HepG2 (cell line): Measurements from ENCODE around the gene ZBED1.
"Not testable (repeated sequence)": the region's sequence is repeated elsewhere in the genome, so short reads cannot be mapped to it uniquely, and the experiment has no call there.

Experiments used
- CREB1 ChIP-seq, 2 experiments: fragments of 450-650 bp in 1 of 2; IDR thresholded peaks; 2 replicates each; pipeline ENCODE4 v1.6.1; 2016 to 2017; ENCODE audit warnings: control low read depth in 1 of 2, mild to moderate bottlenecking in 1 of 2, missing compliant biosample characterization in 1 of 2, missing genetic modification characterization in 1 of 2
- HNRNPL ChIP-seq: fragments of 200-400 bp; formaldehyde crosslinking; IDR thresholded peaks from 2 replicates; pipeline ENCODE4 v1.6.1; 2017; ENCODE audit warnings: mild to moderate bottlenecking, low read depth, low read length
- MTF2 ChIP-seq: sonication (generic); formaldehyde crosslinking; IDR thresholded peaks from 2 replicates; pipeline ENCODE4 v1.5.0; 2020; ENCODE audit warnings: missing genetic modification reagents, borderline replicate concordance
- NCOA2 ChIP-seq: sonication (generic); formaldehyde crosslinking; IDR thresholded peaks from 2 replicates; pipeline ENCODE4 v1.8.0; 2022; ENCODE audit warnings: inconsistent platforms
- SRSF9 ChIP-seq: fragments of 200-400 bp; formaldehyde crosslinking; IDR thresholded peaks from 2 replicates; pipeline ENCODE4 v1.6.1; 2018; ENCODE audit warnings: borderline replicate concordance, mild to moderate bottlenecking, low read depth, low read length; ENCODE audit not compliant: insufficient read depth, poor library complexity, severe bottlenecking
- TAF1 ChIP-seq: sonication (generic); formaldehyde crosslinking; IDR thresholded peaks from 2 replicates; pipeline ENCODE4 v1.4.0; 2020; ENCODE audit warnings: missing genetic modification reagents
- YY1 ChIP-seq: IDR thresholded peaks from 2 replicates; pipeline ENCODE4 v1.6.1; 2011; ENCODE audit warnings: low read length, low read depth, moderate library complexity, mild to moderate bottlenecking; ENCODE audit not compliant: insufficient read depth, insufficient replicate concordance
- ZNF564 ChIP-seq: sonication (generic); formaldehyde crosslinking; IDR thresholded peaks from 2 replicates; pipeline ENCODE4 v1.8.1; 2023; ENCODE audit warnings: mild to moderate bottlenecking, missing genetic modification reagents
- TF ChIP-seq, protein P1 (sequence below): sonication (generic); formaldehyde crosslinking; IDR thresholded peaks from 2 replicates; pipeline ENCODE4 v1.5.0; 2020; ENCODE audit warnings: mild to moderate bottlenecking, missing genetic modification reagents, moderate library complexity
- TF ChIP-seq, protein P2 (sequence below): sonication (generic); formaldehyde crosslinking; IDR thresholded peaks from 2 replicates; pipeline ENCODE4 v1.4.0; 2020; ENCODE audit warnings: missing genetic modification reagents
- TF ChIP-seq, protein P3 (sequence below): IDR thresholded peaks from 2 replicates; pipeline ENCODE4 v1.6.1; 2016; ENCODE audit warnings: low read depth, borderline replicate concordance
- TF ChIP-seq, protein P4 (sequence below): sonication (generic); formaldehyde crosslinking; IDR thresholded peaks from 2 replicates; pipeline ENCODE4 v1.4.0; 2020; ENCODE audit warnings: missing genetic modification reagents, mild to moderate bottlenecking, borderline replicate concordance
- TF ChIP-seq, protein P5 (sequence below): sonication (generic); formaldehyde crosslinking; IDR thresholded peaks from 2 replicates; pipeline ENCODE4 v1.5.0; 2020; ENCODE audit warnings: missing genetic modification reagents

DNA sequence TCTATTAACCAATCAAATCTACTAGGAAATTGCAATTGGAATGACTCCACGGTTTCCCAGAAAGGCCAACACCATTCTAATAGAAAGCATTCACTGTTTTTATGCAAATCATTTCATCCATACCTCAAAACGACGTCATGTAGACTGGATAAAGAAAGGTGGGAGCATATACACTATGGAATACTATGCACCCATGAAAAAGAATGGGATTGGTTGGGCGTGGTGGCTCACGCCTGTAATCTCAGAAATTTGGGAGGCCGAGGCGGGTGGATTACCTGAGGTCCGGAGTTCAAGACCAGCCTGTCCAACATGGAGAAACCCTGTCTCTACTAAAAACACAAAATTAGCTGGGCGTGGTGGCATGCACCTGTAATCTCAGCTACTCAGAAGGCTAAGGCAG lies 46.2 kb downstream of the ZBED1 start:
- TF ChIP-seq, protein P1, sequence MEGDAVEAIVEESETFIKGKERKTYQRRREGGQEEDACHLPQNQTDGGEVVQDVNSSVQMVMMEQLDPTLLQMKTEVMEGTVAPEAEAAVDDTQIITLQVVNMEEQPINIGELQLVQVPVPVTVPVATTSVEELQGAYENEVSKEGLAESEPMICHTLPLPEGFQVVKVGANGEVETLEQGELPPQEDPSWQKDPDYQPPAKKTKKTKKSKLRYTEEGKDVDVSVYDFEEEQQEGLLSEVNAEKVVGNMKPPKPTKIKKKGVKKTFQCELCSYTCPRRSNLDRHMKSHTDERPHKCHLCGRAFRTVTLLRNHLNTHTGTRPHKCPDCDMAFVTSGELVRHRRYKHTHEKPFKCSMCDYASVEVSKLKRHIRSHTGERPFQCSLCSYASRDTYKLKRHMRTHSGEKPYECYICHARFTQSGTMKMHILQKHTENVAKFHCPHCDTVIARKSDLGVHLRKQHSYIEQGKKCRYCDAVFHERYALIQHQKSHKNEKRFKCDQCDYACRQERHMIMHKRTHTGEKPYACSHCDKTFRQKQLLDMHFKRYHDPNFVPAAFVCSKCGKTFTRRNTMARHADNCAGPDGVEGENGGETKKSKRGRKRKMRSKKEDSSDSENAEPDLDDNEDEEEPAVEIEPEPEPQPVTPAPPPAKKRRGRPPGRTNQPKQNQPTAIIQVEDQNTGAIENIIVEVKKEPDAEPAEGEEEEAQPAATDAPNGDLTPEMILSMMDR (CRISPR knock-in tag): not testable (repeated sequence)
- not testable (repeated sequence) for TF ChIP-seq TAF1 (CRISPR knock-in tag); MTF2 (CRISPR knock-in tag); YY1; ZNF564 (CRISPR knock-in tag); HNRNPL; SRSF9; NCOA2 (CRISPR knock-in tag); CREB1 (IDR thresholded peaks at IDR 0.05); CREB1 (CRISPR knock-in tag; IDR thresholded peaks at IDR 0.05)
- TF ChIP-seq, protein P2, sequence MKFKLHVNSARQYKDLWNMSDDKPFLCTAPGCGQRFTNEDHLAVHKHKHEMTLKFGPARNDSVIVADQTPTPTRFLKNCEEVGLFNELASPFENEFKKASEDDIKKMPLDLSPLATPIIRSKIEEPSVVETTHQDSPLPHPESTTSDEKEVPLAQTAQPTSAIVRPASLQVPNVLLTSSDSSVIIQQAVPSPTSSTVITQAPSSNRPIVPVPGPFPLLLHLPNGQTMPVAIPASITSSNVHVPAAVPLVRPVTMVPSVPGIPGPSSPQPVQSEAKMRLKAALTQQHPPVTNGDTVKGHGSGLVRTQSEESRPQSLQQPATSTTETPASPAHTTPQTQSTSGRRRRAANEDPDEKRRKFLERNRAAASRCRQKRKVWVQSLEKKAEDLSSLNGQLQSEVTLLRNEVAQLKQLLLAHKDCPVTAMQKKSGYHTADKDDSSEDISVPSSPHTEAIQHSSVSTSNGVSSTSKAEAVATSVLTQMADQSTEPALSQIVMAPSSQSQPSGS (CRISPR knock-in tag): not testable (repeated sequence)
- TF ChIP-seq, protein P3, sequence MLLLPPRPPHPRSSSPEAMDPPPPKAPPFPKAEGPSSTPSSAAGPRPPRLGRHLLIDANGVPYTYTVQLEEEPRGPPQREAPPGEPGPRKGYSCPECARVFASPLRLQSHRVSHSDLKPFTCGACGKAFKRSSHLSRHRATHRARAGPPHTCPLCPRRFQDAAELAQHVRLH (CRISPR knock-in tag): not testable (repeated sequence)
- TF ChIP-seq, protein P4, sequence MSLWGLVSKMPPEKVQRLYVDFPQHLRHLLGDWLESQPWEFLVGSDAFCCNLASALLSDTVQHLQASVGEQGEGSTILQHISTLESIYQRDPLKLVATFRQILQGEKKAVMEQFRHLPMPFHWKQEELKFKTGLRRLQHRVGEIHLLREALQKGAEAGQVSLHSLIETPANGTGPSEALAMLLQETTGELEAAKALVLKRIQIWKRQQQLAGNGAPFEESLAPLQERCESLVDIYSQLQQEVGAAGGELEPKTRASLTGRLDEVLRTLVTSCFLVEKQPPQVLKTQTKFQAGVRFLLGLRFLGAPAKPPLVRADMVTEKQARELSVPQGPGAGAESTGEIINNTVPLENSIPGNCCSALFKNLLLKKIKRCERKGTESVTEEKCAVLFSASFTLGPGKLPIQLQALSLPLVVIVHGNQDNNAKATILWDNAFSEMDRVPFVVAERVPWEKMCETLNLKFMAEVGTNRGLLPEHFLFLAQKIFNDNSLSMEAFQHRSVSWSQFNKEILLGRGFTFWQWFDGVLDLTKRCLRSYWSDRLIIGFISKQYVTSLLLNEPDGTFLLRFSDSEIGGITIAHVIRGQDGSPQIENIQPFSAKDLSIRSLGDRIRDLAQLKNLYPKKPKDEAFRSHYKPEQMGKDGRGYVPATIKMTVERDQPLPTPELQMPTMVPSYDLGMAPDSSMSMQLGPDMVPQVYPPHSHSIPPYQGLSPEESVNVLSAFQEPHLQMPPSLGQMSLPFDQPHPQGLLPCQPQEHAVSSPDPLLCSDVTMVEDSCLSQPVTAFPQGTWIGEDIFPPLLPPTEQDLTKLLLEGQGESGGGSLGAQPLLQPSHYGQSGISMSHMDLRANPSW (CRISPR knock-in tag): not testable (repeated sequence)
- TF ChIP-seq, protein P5, sequence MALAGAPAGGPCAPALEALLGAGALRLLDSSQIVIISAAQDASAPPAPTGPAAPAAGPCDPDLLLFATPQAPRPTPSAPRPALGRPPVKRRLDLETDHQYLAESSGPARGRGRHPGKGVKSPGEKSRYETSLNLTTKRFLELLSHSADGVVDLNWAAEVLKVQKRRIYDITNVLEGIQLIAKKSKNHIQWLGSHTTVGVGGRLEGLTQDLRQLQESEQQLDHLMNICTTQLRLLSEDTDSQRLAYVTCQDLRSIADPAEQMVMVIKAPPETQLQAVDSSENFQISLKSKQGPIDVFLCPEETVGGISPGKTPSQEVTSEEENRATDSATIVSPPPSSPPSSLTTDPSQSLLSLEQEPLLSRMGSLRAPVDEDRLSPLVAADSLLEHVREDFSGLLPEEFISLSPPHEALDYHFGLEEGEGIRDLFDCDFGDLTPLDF (CRISPR knock-in tag): not testable (repeated sequence)
